ELF-1 (cell line): Measurements from ENCODE around the gene SH3BGRL.
A peak's percentile ranks its signal among the peaks of the same experiment; 100 is the strongest.
"Not testable (repeated sequence)": the region's sequence is repeated elsewhere in the genome, so short reads cannot be mapped to it uniquely, and the experiment has no call there.

Source experiments
- DNase-seq: peaks from one replicate; pipeline ENCODE4 v3.0.0-alpha.2; 2016; ENCODE audit warnings: low read depth, low spot score

The SH3BGRL gene

GRCh38 chrX:81259714-81260395 lies 58.0 kb downstream of the SH3BGRL start:
- DNase-seq = no peak

GRCh38 chrX:81261576-81261975 lies 59.7 kb downstream of the SH3BGRL start:
- DNase-seq = no peak

- no peak for DNase-seq
Measured at GRCh38 chrX:81263059-81263458, 61.2 kb downstream of the SH3BGRL start.

- no peak for DNase-seq
Measured at GRCh38 chrX:81278616-81279015, 76.7 kb downstream of the SH3BGRL start.

GRCh38 chrX:81280148-81280547 lies 78.2 kb downstream of the SH3BGRL start:
- DNase-seq = peak; percentile 30

GRCh38 chrX:81286075-81286474 lies 84.2 kb downstream of the SH3BGRL start:
- no peak for DNase-seq

GRCh38 chrX:81286608-81287007 lies 84.7 kb downstream of the SH3BGRL start:
- DNase-seq = no peak

GRCh38 chrX:81291996-81292395 lies 90.1 kb downstream of the SH3BGRL start:
- DNase-seq = no peak

GRCh38 chrX:81294101-81294500 lies 92.2 kb downstream of the SH3BGRL start:
- no peak for DNase-seq

GRCh38 chrX:81301877-81302276 lies 100.0 kb downstream of the SH3BGRL start:
- no peak for DNase-seq

- no peak for DNase-seq
Measured at GRCh38 chrX:81304563-81304962, 102.7 kb downstream of the SH3BGRL start.

GRCh38 chrX:81305240-81305639 lies 103.3 kb downstream of the SH3BGRL start:
- DNase-seq = no peak

- DNase-seq = no peak
Measured at GRCh38 chrX:81308086-81308829, 106.4 kb downstream of the SH3BGRL start.

- DNase-seq = no peak
Measured at GRCh38 chrX:81316163-81316562, 114.3 kb downstream of the SH3BGRL start.

- DNase-seq = not testable (repeated sequence)
Measured at GRCh38 chrX:81331653-81332052, 129.8 kb downstream of the SH3BGRL start.

GRCh38 chrX:81336455-81337152 lies 134.7 kb downstream of the SH3BGRL start:
- DNase-seq = peak; percentile 4

- DNase-seq = peak; percentile 25
Measured at GRCh38 chrX:81337805-81338204, 135.9 kb downstream of the SH3BGRL start.

- DNase-seq = no peak
Measured at GRCh38 chrX:81338924-81339323, 137.0 kb downstream of the SH3BGRL start.

- DNase-seq = not testable (repeated sequence)
Measured at GRCh38 chrX:81345296-81345695, 143.4 kb downstream of the SH3BGRL start.
